ENCODE measurements around the gene CAMSAP2.

Gene CAMSAP2

GRCh38 chr1:200900877-200901276 is 162.2 kb downstream of the CAMSAP2 start:
- DNase-seq: no peak

- no peak for DNase-seq
These were observed 162.7 kb downstream of the CAMSAP2 start for GRCh38 chr1:200901350-200901749.

- DNase-seq: no peak
These were observed 163.2 kb downstream of the CAMSAP2 start for GRCh38 chr1:200901796-200902444.

- DNase-seq: no peak
These were observed 165.1 kb downstream of the CAMSAP2 start for GRCh38 chr1:200903793-200904192.

GRCh38 chr1:200904772-200905171 is 166.1 kb downstream of the CAMSAP2 start:
- no peak for DNase-seq

- DNase-seq: no peak
These were observed 166.8 kb downstream of the CAMSAP2 start for GRCh38 chr1:200905411-200906052.

GRCh38 chr1:200906491-200906890 is 167.8 kb downstream of the CAMSAP2 start:
- DNase-seq: no peak

GRCh38 chr1:200907611-200908097 is 169.0 kb downstream of the CAMSAP2 start:
- no peak for DNase-seq

- no peak for DNase-seq
These were observed 169.6 kb downstream of the CAMSAP2 start for GRCh38 chr1:200908191-200908868.

GRCh38 chr1:200909071-200909470 is 170.4 kb downstream of the CAMSAP2 start:
- DNase-seq: no peak

GRCh38 chr1:200909757-200910239 is 171.1 kb downstream of the CAMSAP2 start:
- no peak for DNase-seq

All from NCI-H524 (cell line).